A172 (cell line): Measurements from ENCODE around the gene BTBD9. TPM values are rescaled to one million over a fixed set of nuclear protein-coding genes. Genes with fewer than 3 reads are reported as not detected.

ENCODE experiments used
- DNase-seq: peaks from one replicate; pipeline ENCODE4 v3.0.0-alpha.2; 2015; ENCODE audit warnings: low spot score
- total RNA-seq: library from RNA; depleted of rRNA; stranded (reverse); fragments of >200 nt; shearing (Covaris generic); gene quantifications from 2 replicates; pipeline ENCODE4 v1.2.3, GENCODE V29; 2014

Gene BTBD9
- total RNA-seq, 1 experiment from 2014 or later, result 6.9 TPM

- DNase-seq, result no peak
Measured at GRCh38 chr6:38198219-38198618, 441.5 kb downstream of the BTBD9 start.

- no peak for DNase-seq
Measured at GRCh38 chr6:38195113-38195635, 444.6 kb downstream of the BTBD9 start.

GRCh38 chr6:38194589-38194988 lies 445.1 kb downstream of the BTBD9 start:
- no peak for DNase-seq

GRCh38 chr6:38194282-38194572 lies 445.5 kb downstream of the BTBD9 start:
- DNase-seq, result no peak

GRCh38 chr6:38193481-38194281 lies 446.0 kb downstream of the BTBD9 start:
- DNase-seq, result no peak

- DNase-seq, result no peak
Measured at GRCh38 chr6:38193051-38193450, 446.7 kb downstream of the BTBD9 start.

GRCh38 chr6:38192487-38192886 lies 447.2 kb downstream of the BTBD9 start:
- DNase-seq, result no peak

- DNase-seq, result no peak
Measured at GRCh38 chr6:38192011-38192410, 447.7 kb downstream of the BTBD9 start.

- no peak for DNase-seq
Measured at GRCh38 chr6:38191418-38191817, 448.3 kb downstream of the BTBD9 start.

- no peak for DNase-seq
Measured at GRCh38 chr6:38188677-38189335, 450.9 kb downstream of the BTBD9 start.

GRCh38 chr6:38187811-38188590 lies 451.7 kb downstream of the BTBD9 start:
- DNase-seq, result no peak

GRCh38 chr6:38187325-38187724 lies 452.4 kb downstream of the BTBD9 start:
- no peak for DNase-seq

GRCh38 chr6:38185752-38186151 lies 454.0 kb downstream of the BTBD9 start:
- no peak for DNase-seq

- DNase-seq, result no peak
Measured at GRCh38 chr6:38185244-38185643, 454.5 kb downstream of the BTBD9 start.

- DNase-seq, result no peak
Measured at GRCh38 chr6:38184585-38185080, 455.1 kb downstream of the BTBD9 start.

- no peak for DNase-seq
Measured at GRCh38 chr6:38183856-38184584, 455.7 kb downstream of the BTBD9 start.

GRCh38 chr6:38182426-38182825 lies 457.3 kb downstream of the BTBD9 start:
- DNase-seq, result no peak

GRCh38 chr6:38180586-38180985 lies 459.1 kb downstream of the BTBD9 start:
- DNase-seq, result no peak

- no peak for DNase-seq
Measured at GRCh38 chr6:38179794-38180430, 459.8 kb downstream of the BTBD9 start.

- DNase-seq, result no peak
Measured at GRCh38 chr6:38179300-38179699, 460.4 kb downstream of the BTBD9 start.

GRCh38 chr6:38178584-38178886 lies 461.2 kb downstream of the BTBD9 start:
- no peak for DNase-seq
